Measurements from ENCODE around the gene MRPL52.
A peak's percentile ranks its signal among the peaks of the same experiment; 100 is the strongest.
"Not testable (repeated sequence)": the region's sequence is repeated elsewhere in the genome, so short reads cannot be mapped to it uniquely, and the experiment has no call there.

The MRPL52 gene

DNA sequence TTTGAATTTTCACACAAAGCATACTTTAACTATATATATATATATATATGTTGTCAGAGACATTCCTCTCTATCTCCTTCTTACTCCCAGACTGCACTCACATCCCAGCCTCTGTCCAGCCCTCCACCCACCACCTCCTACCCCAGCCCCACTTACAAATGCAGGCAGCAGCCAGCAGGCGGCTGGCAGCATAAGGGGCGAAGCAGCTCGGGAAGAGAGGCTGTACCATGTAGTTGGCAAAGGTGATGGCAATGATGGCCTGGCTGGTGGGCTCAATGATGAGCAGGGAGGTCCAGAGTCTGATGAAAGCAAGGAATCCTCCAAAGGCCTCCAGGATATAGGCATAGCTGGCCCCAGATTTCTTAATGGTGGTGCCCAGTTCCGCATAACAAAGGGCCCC lies 16.9 kb upstream of the MRPL52 start:
- no peak for DNase-seq

DNA sequence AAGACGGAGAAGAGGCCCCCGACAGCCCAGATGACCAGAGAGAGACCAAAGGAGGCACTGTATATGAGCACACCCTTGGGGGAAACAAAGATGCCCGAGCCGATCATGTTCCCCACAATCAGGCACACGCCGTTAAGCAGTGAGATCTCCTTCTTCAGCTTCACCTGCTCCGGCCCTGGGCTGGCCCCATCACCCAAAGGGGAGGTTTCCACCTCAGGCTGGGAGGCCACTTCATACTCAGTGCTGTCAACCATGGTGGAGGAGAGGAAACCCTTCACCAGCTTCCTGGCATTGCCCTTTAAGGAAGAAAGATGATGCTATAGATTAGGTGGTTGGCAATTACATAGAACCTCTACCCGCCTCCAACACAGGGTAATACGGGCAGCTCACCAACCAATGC lies 16.5 kb upstream of the MRPL52 start:
- no peak for DNase-seq

DNA sequence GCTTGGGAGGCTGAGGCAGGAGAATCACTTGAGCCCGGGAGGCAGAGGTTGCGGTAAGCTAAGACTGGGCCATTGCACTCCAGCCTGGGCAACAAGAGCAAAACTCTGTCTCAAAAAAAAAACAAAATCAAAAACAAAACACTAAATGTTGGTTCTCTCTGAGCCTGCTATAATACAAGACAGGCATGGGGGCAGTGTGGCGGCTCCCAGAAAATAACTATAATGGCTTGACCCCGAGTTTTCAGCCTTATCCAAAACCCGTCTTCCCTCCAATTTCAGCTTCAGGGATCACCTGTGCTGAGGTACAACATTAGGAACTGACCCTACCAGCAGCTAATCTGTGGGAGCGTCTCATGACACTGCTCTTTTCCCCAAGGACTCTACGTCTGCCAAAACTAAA lies 15.3 kb upstream of the MRPL52 start:
- DNase-seq = no peak

DNA sequence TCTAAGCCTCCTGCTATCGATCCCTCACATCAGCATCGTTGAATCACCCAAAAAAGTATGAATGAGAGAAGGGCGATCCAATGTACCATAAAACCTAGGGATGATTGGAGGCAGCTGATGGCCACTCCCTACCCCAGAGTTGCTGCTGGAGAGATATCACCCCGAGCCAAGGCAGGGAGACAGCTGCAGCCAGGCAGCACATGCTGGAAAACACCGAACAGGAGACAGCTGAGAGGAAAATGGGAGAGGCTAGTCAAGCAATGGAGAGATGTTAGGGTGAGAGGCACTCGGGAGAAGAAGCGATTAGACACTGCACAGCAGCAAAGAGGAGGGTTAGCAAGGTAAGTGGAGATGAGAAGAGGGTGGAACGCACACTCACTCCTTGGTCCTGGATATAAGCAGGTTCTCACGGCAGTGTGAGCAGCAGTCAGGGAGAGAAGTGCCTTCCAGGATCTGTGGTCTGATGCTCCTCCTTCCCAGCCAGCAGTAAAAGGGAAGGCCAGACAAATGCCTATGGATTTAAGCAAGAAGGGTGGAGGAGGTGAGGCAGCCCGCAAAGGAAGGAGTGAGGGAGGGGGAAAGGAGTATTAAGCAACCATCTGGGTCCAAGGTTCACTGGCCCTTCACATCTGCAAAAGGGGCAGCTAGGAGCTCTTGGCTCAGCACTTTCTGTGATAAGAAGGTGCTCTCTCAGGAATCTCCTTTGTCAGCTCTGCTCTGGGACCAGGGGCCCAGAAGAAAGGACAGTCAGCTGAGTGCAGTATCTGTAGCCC lies 14.6 kb upstream of the MRPL52 start, which contains the start of gene SLC7A7:
Gene SLC7A7 (minus strand): TSS at position 495 of the 773 bp plus-strand sequence. CDS start 2,037 bp downstream, outside the sequence.
- DNase-seq = no peak

DNA sequence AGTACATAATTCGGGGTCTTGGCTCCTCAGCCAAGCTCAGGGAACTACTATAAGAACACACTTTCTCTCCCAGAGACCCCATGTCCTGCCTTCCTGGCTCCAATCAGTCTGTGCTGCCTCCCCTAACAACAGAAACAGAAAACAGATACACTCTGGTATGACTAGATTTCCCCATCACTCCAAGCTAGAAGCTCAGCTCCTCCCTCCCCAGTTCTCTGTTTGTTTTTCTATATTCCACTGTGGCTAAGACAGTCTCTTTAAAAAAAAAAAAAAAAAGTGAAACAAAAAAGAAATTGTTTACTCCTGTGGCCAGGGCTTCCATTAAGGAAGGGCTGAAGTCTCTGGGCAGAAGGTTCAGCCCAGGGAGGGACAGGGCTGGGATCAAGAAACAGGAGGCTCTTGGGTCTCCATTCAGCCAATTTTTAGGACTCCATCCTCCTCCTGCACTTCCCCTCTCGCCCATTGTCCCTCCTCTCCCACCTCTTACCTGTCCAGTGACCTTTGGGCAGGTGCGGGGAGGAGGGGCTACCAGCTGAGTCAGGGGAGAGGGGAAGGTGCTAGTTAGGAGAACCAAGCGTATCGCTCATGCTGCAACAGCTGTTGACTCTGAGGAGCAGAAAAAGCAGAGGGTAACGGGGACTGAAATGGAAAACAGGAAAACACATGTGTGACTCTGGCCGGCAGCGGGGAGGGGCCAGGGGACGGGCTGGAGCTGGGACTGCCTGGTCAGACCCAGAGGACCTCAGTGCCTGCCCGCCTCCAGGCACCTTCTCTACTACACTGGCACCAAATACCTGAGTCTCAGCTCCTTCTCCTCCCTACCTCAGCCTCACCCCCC lies 10.3 kb upstream of the MRPL52 start:
- no peak for DNase-seq

DNA sequence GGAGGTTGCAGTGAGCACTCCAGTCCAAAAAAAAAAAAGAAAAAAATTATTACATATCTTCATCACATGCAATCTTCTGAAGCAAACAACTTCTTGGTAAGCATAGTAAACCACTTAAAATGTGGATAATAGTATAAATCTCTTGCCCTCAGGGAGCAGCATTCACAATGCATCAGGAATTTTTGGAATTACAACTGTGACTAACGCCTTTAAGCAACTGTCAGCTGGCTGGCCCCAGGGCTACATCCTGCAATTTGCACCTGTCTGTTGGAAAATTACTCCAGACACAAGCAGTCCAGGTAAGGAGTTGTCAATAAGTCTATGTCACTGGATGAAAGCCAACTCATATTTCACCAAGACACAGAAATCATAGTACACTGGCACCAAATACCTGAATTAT lies 9.0 kb upstream of the MRPL52 start:
- DNase-seq = no peak

DNA sequence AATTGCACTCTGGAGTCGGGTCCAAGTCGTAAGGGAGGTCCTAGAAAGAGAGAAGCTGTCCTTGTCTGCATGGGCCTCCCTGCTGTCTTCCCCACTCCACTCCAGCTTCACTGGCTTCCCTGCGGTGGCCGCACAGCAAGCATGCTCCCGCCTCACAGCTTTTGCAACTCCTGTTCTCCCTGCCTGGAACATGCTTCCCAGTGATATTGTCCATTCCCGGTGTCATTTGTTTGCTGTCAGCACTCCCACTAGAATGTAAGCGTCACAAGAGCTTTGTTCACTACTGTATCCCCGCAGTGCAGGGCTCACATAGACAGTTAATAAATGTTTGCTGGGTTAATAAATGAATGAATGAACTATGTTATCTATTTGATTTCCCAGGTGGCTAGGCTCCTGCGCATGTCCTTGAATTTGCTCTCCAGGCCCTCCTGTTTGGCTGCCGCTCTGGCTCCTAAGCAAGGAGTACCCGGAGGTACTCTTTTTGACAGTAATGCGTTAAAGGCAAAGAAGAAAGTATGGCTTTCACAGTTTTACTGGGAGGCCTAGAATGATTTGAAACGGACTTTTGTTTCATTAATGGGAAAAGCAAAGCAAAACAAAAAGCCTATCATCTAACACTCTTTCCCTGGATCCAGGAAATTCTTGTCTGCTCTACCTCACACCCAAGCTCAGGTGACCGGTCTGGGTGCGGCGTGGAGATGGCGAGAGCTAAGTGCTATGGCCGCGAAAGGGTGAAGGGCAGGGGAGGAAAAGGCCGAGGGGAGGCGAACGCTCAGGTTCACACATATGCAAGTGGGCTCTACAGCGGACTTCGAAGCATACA lies 8.3 kb upstream of the MRPL52 start:
- DNase-seq = no peak

DNA sequence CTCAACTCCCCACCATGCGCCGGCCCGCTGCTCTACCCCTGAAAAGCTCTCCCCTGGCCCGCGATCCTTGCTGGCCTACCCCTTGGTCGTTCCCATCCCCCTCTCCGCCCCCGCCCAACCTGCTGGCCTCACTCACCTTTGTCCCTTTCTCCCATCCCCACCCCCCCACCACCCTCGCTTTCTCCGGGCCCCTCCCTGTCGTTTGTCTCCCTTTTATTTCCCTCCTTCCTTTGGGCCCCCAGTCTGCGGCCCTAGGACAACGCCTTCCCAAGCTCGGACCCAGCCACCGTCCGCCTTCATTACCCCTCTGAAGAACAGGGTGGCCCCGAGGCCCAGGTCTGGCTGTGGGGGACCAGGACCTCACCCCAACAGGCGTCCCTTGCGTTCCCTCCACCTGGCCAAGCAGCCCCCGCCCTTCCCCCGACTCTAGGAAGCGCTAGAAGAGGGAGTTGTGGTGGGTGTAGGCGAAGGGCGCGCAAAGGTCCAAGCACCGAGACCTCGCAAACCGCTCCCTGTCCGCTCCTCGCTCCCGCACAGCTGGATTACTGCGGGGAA lies 7.6 kb upstream of the MRPL52 start:
- no peak for DNase-seq

DNA sequence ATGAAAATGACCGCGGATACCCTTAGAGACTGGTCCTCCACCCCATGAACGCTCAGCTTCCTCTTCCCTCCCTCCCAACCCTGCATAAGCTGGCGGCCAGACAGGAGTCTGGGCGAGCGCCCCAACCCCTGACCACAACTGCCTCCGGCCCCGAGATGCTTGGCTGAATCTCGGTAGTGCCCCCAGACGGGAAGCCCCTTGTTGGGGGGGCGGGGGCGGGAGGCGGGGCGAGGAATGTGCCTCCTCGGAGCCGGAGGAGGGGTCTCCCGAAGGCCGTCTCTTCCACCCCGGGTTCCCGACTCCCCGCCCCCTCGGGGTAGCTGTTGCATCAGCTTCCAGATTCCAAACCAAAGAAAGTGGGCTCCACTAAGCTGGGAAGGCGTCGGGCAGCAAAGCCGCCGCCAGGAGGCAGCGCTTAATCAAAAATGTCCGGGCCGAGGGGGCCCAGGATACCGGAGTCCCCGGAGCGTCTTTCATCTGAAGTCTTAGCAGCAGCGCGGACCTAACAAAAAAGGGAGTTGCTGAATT lies 7.1 kb upstream of the MRPL52 start:
- peak in 3 of 4 experiments; percentile 26 to 65 (median 36) for DNase-seq

DNA sequence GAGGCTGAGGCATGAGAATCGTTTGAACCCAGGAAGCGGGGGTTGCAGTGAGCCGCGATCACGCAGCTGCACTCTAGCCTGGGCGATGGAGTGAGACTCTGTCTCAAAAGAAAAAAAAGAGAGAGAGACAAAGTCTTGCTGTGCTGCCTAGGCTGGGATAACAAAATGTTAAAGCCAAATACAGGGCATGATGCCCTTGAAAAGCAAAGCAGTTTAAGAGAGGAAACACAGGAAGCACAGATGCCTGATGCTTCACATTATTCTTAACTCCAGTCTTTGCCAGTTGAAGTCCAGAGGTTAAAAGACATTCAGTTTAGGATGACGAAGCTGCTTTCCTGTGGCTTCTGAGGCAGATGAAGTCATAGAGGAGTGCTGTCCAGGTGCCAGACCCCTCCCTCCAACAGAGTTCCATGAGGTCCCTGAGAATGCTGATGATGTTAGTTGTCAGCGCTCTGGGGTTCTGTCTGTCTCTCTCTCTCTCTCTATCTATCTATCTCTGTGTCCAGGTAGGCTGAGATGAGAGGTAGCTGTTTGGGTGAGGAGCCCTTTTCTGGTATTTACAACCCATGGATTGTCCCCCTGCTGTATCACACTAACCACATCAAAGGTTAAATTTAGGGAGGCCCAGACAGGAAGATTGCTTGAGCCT lies 4.9 kb upstream of the MRPL52 start:
- DNase-seq = no peak

DNA sequence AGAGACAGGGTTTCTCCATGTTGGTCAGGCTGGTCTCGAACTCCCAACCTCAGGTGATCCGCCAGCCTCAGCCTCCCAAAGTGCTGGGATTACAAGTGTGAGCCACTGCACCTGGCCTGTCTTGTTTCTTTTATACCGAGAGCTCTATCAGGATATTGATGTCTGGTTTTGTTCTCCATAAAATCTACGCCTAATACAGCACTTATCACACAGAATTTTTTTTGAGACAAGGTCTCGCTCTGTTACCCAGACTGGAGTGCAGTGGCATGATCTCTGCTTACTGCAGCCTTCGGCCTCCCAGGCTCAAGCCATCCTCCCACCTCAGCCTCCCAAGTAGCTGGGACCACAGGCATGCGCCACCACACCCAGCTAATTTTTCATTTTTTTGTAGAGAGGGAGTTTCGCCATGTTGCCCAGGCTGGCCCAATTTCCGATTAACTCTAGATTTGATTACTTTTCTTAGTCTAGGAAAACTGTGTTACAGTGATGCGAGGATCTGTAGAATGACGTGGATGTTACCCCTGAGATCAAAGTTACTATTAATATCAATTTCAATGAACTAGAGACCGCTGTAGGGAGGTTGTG lies 519 bp upstream of the MRPL52 start:
- DNase-seq = not testable (repeated sequence)

DNA sequence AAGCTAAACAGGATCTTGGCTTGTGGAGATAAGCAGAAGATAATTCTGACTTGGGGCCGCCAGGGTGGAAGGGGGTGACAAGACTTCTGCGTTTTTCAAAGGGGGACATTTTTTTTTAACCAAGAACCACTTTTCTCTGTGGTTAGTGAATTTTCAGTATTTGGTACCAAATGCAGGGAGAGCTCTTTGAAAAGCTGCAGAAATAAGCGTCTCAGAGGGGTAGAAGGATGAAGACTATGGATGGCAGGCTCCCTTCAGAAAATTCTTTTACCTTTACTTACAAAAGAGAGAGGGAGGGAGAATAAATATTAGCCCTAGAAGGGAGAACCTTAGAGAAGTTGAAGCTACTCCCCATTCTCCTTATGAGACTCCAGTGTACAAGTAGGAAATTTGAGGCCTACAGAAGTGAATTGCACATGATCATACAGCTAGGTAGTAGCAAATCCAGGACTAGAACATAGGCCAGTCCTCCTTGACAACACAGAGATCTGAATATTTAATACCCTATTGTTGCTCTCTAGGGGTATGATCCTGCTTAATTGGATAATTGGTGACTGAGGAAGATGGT lies 840 bp downstream of the MRPL52 start:
- no peak for DNase-seq

DNA sequence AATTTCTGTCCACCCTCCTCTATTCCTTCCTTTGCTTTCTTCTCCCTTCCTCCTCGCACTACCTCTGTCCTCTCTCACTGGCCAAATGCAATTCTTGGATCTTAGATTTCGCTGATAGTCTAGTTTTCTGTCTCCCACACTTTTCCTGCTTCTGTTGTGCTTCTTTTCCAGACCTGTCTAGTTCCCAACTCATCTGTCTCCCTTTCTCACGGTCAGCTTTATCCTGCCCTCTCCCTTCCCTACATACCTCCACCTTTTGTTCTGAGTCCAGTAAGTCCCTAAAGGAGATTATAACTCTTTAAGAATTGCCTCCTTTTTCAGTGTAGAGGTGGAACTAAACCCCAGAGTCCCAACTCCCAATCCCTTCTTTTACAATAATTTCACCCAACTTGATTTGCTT lies 5.8 kb downstream of the MRPL52 start:
- no peak for DNase-seq

DNA sequence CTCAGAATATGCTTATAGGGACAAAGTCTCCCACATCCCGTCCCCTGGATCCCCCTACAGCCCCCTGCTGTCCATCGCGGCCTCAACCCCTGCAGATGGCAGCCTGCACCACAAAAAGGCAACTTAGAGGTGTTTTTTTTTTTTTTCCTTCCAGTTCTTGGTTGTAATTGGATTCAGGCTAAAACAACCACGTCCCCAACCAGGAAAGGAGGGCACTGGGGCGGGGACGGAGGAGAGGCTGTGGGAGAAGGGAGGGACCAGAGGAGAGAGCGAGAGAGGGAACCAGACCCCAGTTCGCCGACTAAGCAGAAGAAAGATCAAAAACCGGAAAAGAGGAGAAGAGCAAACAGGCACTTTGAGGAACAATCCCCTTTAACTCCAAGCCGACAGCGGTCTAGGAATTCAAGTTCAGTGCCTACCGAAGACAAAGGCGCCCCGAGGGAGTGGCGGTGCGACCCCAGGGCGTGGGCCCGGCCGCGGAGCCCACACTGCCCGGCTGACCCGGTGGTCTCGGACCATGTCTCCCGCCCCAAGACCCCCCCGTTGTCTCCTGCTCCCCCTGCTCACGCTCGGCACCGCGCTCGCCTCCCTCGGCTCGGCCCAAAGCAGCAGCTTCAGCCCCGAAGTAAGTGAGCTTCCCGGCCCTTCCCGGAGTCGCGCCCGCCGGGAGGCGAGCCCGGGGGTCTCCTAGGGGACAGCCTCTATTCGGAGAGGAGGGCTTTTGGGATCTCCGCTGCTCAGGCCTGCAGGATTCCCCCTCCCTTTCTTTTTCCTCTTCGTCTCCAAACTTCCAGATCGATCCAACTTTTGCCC lies 6.8 kb downstream of the MRPL52 start, which contains the start of gene MMP14:
Gene MMP14 (plus strand): TSS at position 285 of the 813 bp plus-strand sequence. CDS start 233 bp downstream, at position 518.
- no peak for DNase-seq

DNA sequence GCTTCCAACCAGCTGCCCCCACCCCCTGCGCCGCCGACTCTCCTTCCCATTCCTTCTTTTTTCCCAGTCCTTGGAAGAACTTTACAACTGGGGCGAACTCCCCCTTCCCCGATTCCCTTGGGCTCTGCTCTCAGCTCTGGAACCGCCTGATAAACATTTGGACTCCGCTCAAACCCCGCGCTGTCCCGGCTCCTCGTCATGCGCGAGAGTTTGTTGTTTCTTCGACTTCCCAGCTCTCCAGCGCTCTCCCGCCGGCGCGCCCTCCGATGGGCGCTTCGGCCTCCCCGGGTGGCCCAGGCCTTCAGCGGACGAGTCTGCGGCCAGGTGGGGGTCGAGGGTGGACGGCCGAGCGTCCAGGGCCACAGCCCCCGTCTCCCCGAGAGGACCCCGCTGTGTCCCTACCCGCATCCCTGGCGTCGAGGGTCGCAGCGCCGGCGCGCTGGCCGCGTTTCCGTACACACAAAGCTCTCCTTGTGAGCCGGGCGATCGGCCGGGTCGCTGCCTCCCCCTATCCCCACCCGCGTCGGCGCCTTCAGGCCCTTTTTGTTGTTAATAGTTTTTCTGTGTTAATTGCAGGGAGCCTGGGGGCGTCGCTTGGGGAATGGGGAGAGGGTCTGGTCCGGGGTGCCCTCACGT lies 7.5 kb downstream of the MRPL52 start:
- DNase-seq = peak in 1 of 4 experiments; percentile 16

DNA sequence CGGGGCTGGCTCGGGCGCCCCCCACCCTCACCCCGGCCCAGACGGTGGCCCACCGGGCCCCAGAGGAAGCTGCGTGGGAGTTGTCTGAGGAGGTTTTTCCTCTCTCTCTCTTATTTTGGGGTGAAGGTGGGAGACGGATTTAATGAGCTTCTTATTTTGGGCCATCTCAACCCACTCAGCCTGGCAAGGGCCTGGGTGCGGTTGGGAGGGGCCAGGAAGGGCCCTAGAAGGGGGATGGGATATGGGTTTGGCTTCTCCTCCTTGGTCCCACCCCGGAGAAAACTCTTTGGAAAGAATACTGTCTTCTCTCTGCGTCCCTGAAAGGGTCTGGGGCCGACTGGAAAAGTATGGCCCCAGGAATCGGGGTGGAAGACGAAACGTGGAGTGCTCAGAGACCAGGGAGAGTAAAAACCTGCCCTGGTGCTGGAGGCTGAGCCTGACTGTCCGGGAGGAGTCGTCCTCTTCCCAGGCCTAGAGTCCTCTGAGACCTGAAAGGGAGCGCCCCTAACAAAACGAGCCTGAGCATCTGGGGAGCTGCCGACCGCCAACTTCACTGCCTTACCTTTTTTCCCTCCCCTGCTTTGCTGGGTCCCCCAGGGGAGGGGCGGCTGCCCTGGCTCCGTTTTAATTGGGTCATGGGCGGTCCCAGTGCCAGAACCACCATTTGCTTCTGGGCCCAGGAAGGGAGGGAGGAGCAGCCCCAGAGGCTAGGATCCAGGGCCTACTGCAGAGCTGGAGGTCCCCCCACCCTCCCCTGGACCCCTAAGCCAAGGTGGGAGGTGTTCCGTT lies 8.3 kb downstream of the MRPL52 start:
- DNase-seq = no peak

DNA sequence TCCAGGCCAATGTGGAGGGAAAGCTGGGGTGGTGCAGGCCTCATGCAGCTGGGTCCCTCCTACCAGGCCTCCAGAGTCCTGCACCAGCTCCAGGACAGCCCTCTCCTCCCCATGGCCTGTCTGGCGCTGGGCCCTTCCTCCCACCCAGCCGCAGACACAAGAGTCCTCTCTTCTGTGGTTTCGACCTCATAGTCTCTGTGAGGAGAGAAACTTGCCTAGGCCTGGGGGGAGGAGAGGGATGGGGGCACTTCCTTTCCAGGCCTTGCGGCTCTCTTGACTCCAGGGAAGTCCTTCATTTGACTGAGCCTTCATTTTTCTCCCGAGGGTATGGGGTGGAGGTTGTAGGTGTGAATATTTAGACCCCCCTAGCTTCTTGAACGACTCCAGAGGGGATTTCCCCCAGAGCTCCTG lies 8.9 kb downstream of the MRPL52 start:
- DNase-seq = no peak

DNA sequence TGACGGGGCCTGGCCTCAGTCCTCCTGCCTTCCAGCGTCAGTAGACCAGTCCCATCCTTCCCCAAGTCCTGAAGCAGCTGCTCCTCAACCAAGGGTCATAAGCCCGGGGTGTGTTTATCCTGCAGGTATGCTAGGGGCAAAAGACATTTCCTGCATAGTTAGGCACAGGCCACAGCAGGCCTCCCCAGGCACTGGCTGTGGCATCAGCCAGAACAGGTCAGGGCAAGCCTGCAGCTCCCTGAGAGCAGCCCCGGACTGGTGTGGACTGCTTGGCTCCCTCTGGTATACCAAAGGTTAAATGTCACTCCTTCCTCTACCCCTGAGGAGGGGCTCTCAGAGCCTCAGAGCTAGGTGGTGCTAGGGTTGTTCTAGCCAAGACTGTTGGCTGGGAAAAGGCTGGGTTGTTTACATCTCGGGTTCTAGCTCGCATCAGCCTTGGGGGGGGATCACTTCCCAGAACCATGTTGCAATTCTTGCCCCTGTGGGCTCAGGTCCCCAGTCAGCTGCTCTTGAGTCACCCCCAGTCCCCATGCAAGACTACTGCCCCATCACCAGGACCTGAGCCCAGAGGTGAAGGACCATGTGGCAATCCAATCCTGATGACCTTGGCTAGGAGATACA lies 9.6 kb downstream of the MRPL52 start:
- no peak for DNase-seq
